SH-SY5Y (cell line): ENCODE results near the gene RAD9A.

Experiments
- GATA2 ChIP-seq: IDR thresholded peaks from 2 replicates; pipeline ENCODE4 v1.6.1; 2011; ENCODE audit warnings: mild to moderate bottlenecking, low read depth, low read length
- GATA3 ChIP-seq: IDR thresholded peaks from 2 replicates; pipeline ENCODE4 v1.6.1; 2011; ENCODE audit warnings: low read depth, mild to moderate bottlenecking, low read length, moderate library complexity

The RAD9A gene

GRCh38 chr11:67415501-67416304 is 23.9 kb downstream of the RAD9A start, which contains the start of gene CARNS1:
TSS of gene CARNS1 (plus strand) at chr11:67415678. CDS start at chr11:67416200, 522 bp downstream.
- TF ChIP-seq GATA3 (no peak), GATA2 (no peak)

DNA sequence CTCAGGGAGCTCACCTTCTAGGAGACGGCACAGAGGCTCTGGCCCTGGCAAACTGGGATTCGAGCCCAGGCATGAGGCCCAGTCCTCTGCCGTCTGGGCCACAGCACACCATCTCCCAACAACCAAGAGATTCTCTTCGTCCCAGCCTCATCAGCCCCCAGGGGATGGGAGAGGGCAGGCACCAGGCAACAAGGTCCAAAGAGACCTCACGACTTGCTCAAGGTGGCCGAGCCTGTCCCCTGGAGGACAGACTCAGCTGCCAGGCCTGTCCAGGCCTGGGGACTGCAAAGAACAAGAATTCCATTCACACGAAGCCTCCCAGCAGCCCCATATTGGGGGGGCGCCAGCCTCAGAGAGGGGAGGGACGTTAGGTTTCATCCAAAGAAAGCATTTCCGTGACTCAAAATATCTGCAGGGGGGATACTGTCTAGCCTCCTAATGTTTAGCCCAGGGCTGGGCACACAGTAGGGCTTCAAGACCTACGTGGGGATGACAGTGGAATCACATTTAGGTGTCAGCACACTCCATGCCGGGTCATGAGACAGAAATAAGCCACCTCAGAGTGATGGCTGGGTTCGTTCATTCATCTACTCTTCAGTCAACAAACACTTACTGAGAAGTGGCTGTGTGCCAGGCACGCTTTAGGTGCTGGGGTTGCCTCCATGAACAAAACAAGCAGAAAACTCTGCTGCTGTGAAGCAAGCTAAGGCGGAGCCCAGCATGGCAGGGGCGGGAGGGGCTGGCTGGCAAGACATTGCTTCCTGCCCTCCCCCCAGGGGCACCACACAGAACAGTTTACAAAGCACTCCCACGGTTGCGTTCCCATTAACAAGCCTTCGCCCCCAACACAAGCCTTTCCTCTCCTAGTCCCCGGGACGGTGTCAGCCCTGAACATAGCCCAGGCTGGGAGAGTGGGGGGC is 24.9 kb downstream of the RAD9A start:
- TF ChIP-seq GATA3 (no peak), GATA2 (no peak)

DNA sequence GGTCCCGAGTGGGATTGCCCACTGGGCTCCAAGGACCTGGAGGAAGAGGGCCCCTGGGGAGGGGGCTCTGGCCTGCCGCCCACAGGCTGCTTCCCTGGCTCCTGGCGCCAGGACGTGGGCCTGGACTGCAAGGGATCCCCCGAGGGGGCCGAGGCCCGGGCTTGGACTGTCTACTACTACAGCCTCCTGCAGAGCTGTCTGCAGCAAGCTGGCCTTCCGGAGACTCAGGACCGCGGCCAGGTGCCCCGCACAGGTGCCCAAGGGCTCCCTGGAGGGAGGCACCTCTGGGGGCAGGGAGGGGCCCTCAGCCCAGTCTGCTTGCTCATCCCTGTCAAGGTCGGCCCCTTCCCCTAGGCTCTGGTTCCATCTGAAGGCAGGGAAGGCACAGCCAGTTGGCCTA is 25.6 kb downstream of the RAD9A start:
- TF ChIP-seq GATA3 = no peak
- TF ChIP-seq GATA2 = no peak

GRCh38 chr11:67418476-67419281 is 26.9 kb downstream of the RAD9A start:
- TF ChIP-seq GATA3 = no peak
- TF ChIP-seq GATA2 = no peak

DNA sequence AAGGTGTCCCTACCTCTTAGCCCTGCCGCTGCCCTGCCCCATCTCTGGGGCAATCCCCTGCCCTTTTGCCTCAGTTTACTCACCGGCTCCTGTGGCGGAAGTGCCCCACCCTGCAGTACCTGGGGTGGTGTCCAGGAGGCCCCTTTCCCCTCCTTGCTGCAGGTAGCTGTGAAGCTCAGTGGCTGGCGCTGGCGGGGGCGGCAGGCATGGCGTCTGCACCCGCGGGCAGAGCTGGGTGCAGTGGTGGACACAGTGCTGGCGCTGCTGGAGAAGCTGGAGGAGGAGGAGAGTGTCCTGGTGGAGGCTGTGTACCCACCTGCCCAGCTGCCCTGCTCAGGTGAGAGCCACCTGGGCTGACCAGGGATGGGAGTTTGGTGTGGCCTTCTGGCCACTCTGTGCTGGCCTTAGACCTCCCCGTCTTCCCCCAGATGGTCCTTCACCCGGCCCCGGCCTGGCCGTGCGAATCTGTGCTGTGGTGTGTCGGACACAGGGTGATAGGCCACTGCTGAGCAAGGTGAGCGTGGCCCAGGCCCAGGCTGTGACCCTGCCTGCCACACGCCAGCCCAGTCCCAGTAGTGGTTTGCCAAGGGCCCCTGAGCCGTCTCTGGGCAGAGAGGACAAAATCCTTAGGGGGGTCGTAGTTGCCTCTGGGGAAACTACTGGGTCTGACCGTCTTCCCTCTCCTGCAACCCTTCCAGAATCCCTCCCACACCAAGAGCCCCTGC is 27.7 kb downstream of the RAD9A start:
- TF ChIP-seq GATA3 (no peak), GATA2 (no peak)

GRCh38 chr11:67420147-67420645 is 28.4 kb downstream of the RAD9A start:
- TF ChIP-seq GATA3 = no peak
- no peak for TF ChIP-seq GATA2

GRCh38 chr11:67420646-67421429 is 29.1 kb downstream of the RAD9A start:
- TF ChIP-seq GATA2 (no peak), GATA3 (no peak)

GRCh38 chr11:67421430-67422031 is 29.7 kb downstream of the RAD9A start:
- TF ChIP-seq GATA2 (no peak), GATA3 (no peak)

DNA sequence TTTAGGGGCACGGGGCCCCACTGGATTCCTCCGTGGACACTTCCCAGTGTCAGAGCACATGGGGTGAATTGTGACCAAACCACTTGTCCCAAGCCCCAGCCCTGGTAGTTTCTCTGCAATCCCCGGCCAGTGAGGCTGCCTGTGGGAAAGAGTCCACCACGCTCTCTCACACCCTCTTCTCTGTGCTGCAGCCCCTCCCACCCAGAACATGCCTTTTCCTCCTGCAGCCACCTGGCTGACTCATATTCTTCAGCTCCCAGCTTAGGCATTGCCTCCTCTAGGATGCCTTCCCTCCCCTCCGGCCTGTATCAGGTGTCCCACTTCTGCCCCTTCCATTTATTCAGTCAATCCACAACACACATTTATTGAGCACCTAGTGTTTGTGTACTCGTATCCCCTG is 31.1 kb downstream of the RAD9A start:
- TF ChIP-seq GATA2 = no peak
- TF ChIP-seq GATA3 = no peak

DNA sequence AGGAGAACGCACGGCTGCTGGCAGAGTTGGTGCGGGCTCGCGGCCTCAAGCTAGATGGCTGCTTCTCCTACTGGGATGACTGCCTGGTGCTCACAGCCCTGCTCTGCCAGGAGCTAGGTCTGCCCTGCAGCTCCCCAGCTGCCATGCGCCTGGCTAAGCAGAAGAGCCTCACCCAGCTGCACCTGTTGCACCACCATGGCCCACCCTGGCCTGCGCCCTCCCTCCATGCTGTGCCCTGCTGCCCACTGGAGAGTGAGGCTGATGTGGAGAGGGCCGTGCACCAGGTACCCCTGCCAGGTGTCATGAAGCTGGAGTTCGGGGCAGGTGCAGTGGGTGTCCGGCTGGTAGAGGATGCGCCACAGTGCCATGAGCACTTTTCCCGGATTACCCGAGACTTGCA is 31.7 kb downstream of the RAD9A start:
- TF ChIP-seq GATA3 = no peak
- no peak for TF ChIP-seq GATA2

DNA sequence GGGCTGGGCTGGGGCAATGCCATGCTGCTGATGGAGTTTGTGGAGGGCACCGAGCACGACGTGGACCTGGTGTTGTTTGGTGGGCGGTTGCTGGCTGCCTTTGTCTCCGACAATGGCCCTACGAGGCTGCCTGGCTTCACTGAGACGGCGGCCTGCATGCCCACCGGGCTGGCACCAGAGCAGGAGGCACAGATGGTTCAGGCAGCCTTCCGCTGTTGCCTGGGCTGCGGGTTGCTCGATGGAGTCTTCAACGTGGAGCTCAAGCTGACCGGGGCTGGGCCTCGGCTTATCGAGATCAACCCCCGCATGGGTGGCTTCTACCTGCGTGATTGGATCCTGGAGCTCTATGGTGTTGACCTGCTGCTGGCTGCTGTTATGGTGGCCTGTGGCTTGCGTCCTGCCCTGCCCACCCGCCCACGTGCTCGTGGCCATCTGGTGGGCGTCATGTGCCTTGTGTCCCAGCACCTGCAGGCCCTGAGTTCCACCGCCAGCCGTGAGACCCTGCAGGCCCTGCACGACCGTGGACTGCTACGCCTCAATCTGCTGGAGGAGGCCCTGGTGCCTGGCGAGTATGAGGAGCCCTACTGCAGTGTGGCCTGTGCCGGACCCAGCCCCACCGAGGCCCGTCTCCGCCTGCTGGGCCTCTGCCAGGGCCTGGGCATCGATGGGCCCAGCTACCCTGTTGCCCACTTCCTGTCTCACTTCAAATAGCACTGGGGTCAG is 32.3 kb downstream of the RAD9A start:
- TF ChIP-seq GATA3 = no peak
